Measurements from ENCODE around the gene ADIPOR2.
A peak's percentile ranks its signal among the peaks of the same experiment; 100 is the strongest.
"Not testable (repeated sequence)": the region's sequence is repeated elsewhere in the genome, so short reads cannot be mapped to it uniquely, and the experiment has no call there.

Gene ADIPOR2

DNA sequence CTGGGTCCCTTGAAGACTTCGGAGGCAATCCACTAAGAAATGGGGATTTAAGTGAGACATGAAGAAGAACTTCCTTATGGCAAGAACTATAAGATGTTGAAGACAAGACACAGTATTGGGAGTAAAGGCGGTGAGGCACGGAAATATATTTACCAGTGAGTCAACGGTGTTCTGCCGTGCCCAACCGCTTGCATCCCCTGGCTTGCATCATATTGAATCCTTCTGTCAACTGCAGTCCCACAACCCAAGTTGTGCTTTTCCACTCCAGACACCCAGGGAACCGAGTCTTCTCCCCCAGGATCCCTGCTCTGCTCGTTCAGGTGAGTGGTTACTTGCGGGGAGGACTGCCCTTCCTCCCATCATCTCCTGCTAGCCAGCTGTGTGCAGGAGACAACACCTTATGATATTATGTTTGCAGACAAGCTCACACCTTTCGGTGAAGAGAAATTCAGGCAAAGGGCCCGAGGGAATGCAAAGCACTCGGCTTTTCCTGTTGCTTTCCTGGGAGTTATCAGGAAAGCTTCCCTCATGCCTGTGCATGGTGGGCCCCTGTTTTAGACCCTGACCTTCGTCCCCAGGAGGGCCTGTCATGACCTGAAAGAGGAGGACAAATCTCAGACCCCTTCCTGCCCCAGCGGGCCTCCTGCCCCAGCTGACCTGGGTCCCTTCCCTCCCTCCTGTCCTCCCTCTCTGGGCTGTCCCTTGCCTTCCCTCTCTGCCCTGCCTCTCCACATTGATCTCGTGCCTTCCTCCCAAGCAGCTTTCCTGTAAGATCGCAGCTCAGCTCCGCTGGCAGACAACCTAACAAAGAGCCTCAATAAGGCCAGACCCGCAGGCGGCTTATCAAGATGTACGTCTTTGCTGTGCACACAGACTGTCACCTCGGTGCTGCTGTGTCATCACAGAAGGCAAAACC is 125.2 kb downstream of the ADIPOR2 start:
- DNase-seq: no peak

DNA sequence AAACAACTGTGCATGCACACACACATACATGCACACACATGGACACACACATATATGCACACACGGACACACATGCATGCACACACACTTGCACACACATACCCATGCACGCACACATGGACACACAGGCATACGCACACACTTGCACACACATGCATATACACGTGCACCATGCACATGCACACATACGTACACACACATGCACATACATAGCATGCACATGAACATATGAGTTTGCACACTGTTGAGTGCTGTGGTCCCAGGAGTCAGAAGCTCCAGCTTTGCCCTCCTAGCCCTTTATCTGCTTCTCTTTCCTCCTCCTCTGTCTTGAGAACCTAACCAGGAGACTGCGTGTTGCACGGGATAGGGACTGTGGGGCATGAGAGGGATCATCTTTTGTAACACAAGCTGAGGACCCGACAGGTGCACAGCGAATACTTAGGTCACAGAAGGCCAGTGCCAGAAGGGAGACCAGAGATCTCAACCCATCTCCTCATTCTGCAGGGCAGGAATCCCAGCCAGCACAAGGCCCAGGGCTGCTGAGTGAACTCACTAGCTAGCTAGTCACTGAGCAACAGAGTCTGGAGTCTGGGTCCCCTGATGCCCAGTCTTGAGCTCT is 126.0 kb downstream of the ADIPOR2 start:
- no peak for DNase-seq

DNA sequence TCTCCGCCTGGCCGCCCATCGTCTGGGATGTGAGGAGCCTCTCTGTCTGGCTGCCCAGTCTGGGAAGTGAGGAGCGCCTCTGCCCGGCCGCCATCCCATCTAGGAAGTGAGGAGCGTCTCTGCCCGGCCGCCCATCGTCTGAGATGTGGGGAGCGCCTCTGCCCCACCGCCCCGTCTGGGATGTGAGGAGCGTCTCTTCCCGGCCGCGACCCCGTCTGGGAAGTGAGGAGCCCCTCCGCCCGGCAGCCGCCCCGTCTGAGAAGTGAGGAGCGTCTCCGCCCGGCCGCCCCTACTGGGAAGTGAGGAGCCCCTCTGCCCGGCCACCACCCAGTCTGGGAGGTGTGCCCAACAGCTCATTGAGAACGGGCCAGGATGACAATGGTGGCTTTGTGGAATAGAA is 127.1 kb downstream of the ADIPOR2 start:
- DNase-seq: not testable (repeated sequence)

DNA sequence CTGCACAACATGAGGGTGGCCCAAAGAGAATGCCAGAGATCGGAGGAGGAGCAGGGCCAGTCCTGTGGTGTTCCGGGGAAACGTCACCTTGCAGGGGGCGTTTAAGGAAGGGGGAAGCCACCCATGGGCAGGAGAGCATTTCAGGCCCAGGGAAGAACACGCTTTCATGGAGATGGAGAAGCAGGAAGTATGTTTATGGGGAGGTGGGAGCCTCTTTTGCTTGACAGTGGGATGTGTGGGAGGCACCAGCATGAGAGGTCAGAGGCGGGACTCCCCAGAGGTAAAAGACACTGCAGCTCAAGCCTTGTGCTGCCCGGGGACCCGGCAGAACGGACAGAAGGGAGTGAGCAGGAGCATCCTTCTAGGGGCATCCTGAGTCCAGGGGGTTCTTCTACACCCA is 128.2 kb downstream of the ADIPOR2 start:
- DNase-seq: no peak

DNA sequence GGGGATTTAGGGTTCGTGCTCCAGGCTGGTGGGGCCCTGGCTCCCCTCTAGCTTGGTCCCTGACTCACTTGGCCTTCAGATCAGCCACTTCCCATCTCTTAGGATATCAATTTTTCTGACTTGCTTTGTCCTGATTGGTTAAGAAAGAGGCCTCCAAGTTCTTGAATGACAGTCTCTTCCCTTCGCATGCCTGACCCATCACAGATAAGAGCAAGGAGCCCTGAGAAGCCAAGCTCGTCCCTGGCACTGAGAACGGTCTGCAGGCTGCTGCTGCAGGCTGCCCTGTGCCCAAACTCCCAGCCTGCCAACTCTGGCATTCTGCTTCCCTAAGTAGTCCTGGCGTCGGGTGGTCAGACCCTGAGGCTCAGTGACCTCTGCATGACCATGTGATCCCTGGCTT is 128.7 kb downstream of the ADIPOR2 start:
- DNase-seq: no peak

DNA sequence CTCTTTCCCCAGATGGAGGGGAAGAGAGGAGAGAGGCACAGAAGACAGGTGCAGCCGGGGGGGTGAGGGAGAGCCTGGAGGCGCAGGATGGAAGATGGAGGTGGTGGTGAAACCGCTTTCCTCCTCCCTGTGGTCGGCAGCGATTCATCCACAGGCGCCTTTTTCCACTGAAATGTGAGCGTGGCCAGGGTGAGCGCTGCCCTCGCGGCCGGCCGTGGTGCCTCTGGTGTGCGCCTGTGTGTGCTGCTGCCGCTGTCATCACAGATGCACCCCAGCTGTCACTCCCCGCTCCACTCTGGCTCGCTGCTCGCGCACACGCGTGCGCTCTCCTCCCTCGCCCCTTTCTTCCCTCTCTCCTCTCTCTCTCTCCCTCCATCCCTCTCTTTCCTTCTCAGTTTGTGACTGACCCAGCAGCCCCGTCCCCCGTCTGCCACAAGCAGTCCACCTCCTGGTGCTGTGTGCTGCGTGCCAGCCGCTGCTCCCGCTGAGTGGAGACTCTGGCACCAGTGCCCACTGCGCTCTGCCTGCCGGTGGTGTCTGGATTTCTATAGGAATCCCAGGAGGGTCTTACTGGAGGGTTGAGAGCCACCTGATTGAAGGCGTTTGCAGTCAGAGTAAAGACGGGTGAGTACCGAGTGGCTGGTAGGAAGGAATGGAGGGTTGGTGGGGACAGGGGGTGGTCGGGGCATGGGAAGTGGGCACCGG is 129.5 kb downstream of the ADIPOR2 start, which contains the start of gene LRTM2:
Gene LRTM2 (plus strand): TSS at position 375 of the 705 bp plus-strand sequence. CDS start 7,584 bp downstream, outside the sequence.
- no peak for DNase-seq

DNA sequence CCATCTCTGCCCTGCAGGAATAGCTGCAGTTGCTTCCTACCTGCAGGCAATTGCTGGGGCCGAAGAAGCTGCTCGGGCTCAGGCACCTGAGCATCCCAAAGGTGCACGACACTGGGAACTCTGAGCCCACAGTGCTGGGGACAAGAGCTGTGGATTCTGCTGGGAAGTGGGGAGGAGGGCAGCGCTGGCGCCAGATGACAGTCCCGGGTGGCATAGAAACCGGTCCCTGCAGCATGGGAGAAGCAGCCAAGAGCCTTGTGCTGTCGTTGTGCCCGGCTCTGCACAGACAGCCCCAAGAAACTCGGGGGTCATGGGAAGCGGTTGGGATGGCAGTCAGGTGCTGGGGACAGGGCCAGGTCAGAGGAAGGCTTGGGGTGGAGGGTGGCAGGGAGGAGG is 130.0 kb downstream of the ADIPOR2 start:
- DNase-seq: no peak

DNA sequence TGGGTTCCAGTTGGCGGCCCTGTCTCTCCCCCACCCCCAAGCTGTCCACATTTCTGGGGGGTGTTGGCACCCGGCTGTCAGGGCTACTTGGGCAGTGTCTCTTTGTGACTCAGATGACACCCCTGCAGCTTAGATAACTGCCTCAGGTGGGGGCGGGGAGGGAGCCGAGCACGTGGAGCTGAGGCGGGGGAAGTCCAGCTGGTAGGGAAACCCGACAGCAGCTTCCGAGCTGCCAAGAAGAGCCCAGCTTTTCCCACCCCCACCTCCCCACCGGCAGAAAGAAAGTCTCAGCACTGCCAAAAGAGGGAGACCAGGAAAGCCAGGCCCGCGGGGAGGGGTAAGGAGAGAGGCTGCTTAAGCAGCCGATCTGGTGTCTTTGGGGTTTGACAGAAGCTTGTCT is 130.9 kb downstream of the ADIPOR2 start:
- DNase-seq: no peak

DNA sequence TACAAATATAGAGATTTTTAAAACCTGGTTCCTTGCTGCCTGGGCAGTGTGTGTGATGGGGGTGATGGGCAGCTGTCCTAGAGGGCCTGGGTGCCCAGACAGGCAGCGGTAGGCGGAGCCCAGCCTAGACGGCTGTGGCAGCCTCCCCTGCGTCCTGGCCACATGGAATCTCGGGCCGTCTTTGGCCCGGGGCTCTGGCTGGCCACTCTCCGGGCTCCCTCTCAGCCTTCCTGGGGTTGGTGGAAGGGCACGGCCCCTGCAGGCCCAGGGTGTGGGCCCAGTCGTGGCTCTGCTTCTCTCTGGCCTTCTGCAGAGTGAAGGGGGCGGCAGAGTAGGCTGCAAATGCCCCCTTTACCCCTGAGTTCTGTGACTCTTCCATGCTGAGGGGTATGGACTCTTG is 131.8 kb downstream of the ADIPOR2 start:
- DNase-seq: no peak

DNA sequence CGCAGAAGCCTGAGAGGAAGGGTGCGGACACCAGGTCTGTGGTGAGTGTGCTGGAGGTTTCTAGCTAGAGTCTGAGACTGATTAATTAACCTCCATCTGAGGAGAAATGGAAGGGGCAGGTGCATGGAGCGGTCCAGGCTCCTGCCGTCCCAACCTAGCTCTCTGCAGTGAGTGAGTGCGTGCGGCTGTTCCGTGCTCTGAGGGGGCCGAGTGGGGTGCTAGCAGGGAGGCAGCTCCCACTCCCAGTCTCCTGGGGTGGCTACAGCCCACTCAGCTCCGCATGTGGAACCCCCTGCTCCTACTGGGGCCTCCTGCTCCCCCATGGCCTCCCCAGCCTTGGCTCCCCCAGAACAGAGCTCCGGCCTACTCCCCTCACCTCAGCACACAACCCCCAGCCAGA is 132.4 kb downstream of the ADIPOR2 start:
- DNase-seq: no peak

DNA sequence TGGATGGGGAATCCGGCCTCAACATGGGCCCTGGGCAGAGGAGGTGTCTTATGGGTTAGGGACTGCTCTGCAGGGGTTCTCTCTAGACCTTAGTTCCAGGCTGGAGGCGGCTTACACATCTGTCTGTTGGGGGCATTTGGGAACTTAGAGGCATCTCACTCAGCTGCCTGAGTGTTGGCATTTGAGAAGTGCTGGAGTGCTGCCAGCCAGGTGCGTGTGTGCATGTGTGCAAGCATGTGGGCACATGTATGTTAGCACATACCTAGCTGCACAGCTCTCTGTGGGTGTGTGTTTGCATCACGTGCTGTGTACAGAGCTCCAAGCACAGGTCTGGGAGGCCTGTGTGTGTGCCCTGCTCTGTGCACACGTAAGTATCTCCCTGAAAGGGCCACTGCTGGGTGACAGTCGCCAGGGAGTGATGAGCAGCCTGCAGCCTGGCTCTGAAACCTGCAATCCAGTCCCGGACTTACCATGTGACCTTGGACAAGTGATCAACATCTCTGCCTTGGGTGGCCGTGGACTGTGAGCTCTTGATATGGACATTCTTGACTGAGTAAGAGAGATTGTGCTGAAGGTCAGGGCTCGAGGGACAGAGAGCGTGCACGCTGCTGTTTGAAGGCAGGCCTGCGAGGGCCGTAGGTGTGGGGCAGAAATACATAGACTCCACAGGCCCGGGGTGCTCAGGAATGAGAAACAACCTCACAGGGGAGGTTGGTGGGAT is 134.7 kb downstream of the ADIPOR2 start:
- no peak for DNase-seq

DNA sequence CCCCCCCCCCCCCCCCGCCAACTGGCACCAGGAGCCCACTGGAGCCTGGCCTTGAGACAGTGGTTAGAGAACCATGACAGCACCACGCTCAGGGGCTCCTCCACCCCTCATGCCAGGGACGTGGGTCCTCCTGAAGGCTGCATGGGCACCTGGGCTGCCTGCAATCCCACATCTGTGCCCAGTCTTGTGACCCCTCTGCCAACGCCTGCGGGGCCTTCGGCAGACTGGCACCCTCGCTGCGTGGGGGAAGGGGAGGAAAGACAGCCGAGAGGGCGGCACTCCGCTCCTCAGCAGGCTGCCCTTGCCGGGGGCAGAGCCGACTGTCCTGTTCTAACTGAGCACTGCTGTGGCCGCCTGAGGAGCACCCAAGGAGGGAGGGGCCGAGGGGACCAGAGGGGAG is 135.5 kb downstream of the ADIPOR2 start:
- no peak for DNase-seq

DNA sequence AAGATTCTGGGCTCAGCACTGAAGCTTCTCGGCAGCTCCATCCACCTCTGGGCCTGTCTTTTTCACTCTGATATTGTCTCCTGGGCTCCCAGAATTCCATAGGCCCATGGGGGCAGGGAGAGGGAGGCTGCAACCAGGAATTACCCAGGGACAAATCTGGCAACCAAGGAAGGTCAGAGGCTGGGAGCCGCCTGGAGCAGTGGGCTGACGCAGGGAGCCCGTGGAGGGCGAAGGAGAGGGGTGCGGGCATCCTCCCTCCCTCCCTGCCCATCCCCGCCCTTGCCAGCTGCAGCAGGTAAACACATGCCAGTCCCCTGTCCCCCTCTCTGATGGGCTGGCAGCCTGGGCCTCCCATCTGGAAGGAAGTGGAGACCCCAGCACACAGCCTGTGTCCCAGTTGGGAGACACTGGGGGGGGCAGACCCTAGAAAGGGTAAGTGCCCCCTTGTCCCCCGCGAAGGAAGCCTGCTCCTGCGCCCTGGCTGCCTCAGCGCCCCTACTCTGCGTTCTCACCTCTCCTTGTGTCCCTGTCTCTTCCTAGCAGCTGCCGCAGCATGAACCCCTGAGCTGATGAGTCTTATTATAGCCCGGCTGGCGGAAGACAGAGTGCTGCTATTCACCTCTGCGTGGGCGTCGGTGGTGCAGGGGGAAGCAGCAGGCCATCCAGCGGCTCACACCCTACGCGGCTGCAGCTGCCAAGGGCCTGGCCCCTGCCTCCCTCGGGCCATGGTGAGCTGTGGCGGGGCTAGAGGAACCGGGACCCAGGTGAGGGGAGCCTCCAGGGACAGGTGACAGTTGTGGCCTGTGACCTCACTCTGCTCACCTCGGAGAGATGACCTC is 136.2 kb downstream of the ADIPOR2 start:
- no peak for DNase-seq

DNA sequence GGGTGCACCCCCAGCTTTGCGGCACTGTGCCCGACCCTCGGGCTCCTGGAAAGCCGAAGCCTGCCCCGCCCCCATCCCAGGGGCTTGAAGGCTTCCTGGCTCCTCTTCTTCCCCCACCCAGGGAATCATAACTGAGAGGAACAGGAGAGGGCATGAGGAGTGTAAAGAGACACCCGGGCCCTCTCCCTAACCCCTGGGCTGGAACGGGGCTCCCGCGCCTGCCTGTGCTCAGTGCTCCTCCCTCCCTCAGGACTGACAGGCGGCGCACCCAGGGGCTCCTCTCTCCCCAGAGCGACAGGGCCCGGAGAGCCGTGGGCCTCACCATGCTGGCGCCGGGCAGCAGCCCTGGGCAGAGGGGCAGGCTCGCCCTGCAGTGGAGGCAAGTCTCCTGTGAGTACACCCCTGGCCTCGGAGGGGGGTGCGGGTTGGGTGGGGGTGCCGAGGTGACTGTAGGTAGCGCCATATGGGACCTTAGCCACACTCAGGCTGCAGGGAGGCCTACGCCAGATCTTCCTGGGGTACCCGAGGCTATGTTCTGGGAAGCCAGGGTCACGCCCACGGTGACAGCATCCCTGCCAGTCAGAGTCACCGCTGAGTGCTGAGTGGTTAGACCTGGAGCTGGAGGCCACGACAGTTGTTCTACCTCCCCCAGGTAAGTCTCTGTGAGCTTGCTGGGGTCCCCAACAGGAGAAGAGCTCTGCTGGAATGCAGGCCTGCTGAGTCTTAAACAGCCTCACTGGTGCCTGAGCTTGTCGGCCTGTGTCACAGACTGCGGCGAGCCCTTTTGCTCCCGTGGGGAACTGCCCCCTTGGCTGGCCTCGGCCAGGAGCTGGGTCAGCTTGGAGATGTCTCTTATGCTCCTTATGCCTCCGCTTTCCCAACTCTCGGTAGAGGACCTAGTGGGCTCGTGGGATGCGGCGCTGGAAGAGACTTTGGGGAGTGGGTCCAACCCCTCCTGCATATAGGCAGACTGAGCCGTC is 137.2 kb downstream of the ADIPOR2 start:
- DNase-seq: no peak

DNA sequence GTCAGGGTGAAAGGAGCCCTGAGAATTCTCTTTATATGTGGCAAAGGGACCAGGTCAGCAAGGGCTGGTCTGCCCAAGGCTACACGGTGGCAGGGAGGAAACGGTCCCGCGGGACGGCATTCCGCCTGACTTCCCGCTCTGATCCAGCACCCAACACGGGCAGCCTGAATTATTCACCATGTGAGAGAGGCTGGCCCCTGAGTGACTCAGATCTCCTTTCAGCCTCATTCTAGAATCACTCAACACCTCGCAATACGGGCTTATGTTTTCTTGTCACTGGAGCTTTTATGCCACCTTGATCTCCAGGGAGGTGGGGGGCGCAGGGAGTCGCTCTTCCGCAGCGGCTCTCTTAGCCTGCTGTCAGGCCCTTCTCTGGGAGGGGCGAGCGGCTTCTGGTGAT is 138.0 kb downstream of the ADIPOR2 start:
- no peak for DNase-seq

DNA sequence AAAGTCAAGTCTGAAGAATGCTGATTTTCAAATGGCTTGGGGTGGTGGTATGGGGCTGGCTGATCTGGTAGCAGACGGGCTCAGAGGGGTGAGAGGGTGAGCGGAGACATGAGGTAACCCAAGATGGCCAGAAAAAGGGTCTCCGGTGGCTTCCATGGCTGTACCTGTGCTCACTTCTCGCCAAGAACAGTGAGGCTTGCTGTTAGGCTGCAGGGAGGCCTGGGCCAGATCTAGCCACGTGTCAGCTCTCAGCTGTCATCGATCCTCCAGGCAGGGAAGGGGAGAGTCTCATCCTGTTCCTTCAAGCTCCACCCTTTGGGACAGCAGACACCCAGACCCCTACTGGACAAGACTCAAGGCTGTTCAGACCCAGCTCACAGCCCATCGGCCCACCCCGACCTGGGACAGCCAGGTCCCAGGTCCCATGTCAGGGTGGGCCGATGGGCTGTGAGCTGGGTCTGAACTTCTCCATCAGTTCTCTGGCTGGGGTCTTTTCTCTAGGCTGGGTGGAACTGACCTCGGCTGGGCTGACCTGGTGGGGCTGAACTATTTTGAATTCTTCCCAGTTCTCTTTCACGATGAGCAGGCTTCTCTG is 138.5 kb downstream of the ADIPOR2 start:
- DNase-seq: no peak

DNA sequence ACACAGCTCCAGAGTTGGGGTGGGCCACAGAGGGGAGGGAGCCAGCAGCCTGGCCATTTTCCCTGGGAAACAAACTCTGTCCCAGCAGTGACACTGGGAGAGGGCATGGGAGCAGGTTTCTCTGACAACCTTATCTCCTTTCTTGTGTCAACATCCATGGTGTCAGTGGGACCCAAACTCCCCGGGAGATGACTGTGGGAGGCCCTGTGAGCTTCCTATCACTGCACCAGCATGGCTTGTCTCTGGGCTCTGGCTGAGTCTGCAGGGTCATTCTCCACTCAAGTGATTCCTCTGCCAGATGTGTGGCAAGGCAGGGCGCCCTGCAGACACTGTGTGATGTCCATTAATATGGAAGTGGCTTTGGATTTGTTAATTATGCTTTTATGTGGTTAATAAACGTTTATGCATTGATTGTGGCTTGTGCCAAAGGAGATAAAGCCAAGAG is 139.6 kb downstream of the ADIPOR2 start:
- no peak for DNase-seq

DNA sequence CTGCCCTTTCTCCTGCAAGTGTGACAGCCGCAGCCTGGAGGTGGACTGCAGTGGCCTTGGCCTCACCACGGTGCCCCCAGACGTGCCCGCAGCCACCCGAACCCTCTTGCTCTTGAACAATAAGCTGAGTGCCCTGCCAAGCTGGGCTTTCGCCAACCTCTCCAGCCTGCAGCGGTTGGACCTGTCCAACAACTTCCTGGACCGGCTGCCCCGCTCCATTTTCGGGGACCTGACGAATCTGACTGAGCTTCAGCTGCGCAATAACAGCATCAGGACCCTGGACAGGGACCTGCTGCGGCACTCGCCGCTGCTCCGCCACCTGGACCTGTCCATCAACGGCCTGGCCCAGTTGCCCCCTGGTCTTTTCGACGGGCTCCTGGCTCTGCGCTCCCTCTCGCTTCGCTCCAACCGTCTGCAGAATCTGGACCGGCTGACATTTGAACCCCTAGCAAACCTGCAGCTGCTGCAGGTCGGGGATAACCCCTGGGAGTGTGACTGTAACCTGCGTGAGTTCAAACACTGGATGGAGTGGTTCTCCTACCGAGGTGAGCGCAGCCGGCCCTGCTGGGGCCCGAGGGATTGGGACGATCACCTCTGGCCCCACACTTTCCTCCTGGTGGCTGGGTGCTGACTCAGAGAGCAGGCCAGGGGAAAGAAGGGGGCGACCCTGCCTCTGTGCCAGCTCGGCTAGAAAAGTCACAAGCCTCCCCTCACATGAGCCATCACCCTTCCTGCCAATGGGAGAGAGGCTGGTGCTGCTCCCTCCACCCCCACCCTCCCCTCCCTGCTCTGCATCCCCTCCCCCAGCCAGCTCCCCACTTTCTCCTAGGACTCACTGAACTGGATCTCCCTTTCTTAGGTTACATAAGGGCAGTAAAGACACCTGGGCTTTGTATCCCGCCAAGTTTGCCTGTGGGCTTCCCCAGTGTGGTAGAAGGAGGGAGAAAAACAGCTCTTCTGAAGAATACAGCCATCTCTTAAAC is 140.4 kb downstream of the ADIPOR2 start:
- peak; percentile 43 for DNase-seq

All from fibroblast of skin of right quadriceps (primary cell).